Measurements from ENCODE around the gene FAM107B.

- TF ChIP-seq NR2C2 (IDR thresholded peaks at IDR 0.05; ENCODE audit: borderline replicate concordance, control insufficient read depth, insufficient read length, low read depth) (no peak), PBX3 (IDR thresholded peaks at IDR 0.05; ENCODE audit: insufficient replicate concordance, low read depth, low read length) (no peak), CTCF (IDR thresholded peaks at IDR 0.05 in 2 of 3, conservative IDR thresholded peaks at IDR 0.05 in 1 of 3; ENCODE audit: control insufficient read depth in 2 of 3, extremely low read depth in 1 of 3, insufficient read depth in 1 of 3, low read depth in 3 of 3, low read length in 3 of 3) (no peak), GABPA (IDR thresholded peaks at IDR 0.05; ENCODE audit: low read depth) (no peak), ZBTB4 (CRISPR knock-in tag; IDR thresholded peaks at IDR 0.05) (no peak), TCF12 (IDR thresholded peaks at IDR 0.05; ENCODE audit: low read depth, low read length) (no peak), ZNF274 (IDR thresholded peaks at IDR 0.05; ENCODE audit: insufficient read depth, insufficient read length) (no peak), EP300 (IDR thresholded peaks at IDR 0.05; ENCODE audit: borderline replicate concordance in 1 of 2, control insufficient read depth in 1 of 2, low read depth in 2 of 2, low read length in 2 of 2) (no peak), EZH2 (IDR thresholded peaks at IDR 0.05; ENCODE audit: borderline replicate concordance, control insufficient read depth, low read depth, low read length) (no peak), ZNF384 (IDR thresholded peaks at IDR 0.05; ENCODE audit: borderline replicate concordance, low read depth, low read length) (no peak)
- TF ChIP-seq, protein P1, sequence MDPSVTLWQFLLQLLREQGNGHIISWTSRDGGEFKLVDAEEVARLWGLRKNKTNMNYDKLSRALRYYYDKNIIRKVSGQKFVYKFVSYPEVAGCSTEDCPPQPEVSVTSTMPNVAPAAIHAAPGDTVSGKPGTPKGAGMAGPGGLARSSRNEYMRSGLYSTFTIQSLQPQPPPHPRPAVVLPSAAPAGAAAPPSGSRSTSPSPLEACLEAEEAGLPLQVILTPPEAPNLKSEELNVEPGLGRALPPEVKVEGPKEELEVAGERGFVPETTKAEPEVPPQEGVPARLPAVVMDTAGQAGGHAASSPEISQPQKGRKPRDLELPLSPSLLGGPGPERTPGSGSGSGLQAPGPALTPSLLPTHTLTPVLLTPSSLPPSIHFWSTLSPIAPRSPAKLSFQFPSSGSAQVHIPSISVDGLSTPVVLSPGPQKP (IDR thresholded peaks at IDR 0.05; ENCODE audit: low read depth, low read length): no peak
Observed at GRCh38 chr10:14697281-14697680, 77.4 kb downstream of the FAM107B start.

Data from GM12878 (cell line).